A172 (cell line): ENCODE measurements around the gene PCYT1A. TPM values are rescaled to one million over a fixed set of nuclear protein-coding genes. Genes with fewer than 3 reads are reported as not detected.
"Not testable (repeated sequence)": the region's sequence is repeated elsewhere in the genome, so short reads cannot be mapped to it uniquely, and the experiment has no call there.

ENCODE experiments used
- DNase-seq: peaks from one replicate; pipeline ENCODE4 v3.0.0-alpha.2; 2015; ENCODE audit warnings: low spot score
- total RNA-seq: library from RNA; depleted of rRNA; stranded (reverse); fragments of >200 nt; shearing (Covaris generic); gene quantifications from 2 replicates; pipeline ENCODE4 v1.2.3, GENCODE V29; 2014; rRNA removed

PCYT1A gene
- total RNA-seq, 1 experiment from 2014 or later = 153 TPM

- DNase-seq = no peak
These were observed 94.9 kb downstream of the PCYT1A start for GRCh38 chr3:196192524-196193051.

GRCh38 chr3:196192036-196192523 is 95.4 kb downstream of the PCYT1A start:
- DNase-seq = no peak

- no peak for DNase-seq
These were observed 97.8 kb downstream of the PCYT1A start for GRCh38 chr3:196189566-196190347.

GRCh38 chr3:196186651-196187573 is 100.6 kb downstream of the PCYT1A start:
- no peak for DNase-seq

- no peak for DNase-seq
These were observed 102.6 kb downstream of the PCYT1A start for GRCh38 chr3:196184881-196185280.

- not testable (repeated sequence) for DNase-seq
These were observed 103.4 kb downstream of the PCYT1A start for GRCh38 chr3:196184169-196184432.

- no peak for DNase-seq
These were observed 106.4 kb downstream of the PCYT1A start for GRCh38 chr3:196181127-196181546.

- no peak for DNase-seq
These were observed 107.2 kb downstream of the PCYT1A start for GRCh38 chr3:196180346-196180745.

Other genes starting within 250 kb of the PCYT1A start
- 120 and 160 TPM in 2 replicates for gene TFRC, start 205.6 kb downstream of the PCYT1A start, total RNA-seq
- gene ZDHHC19, start 76.3 kb downstream of the PCYT1A start, total RNA-seq = not detected in 2 replicates
- gene SLC51A, start 71.2 kb downstream of the PCYT1A start, total RNA-seq = not detected in 2 replicates
- gene DYNLT2B, start 30.5 kb upstream of the PCYT1A start, total RNA-seq = 15.8 and 32.6 TPM in 2 replicates
- gene TM4SF19, start 50.7 kb upstream of the PCYT1A start, total RNA-seq = 41.0 and 79.8 TPM in 2 replicates
- gene UBXN7, start 144.7 kb upstream of the PCYT1A start, total RNA-seq = 21.6 and 32.3 TPM in 2 replicates
- 25.3 and 25.9 TPM in 2 replicates for gene RNF168, start 216.0 kb upstream of the PCYT1A start, total RNA-seq
- gene SMCO1, start 227.6 kb upstream of the PCYT1A start, total RNA-seq = not detected in 2 replicates